ENCODE data around the gene NBAS.

The NBAS gene

DNA sequence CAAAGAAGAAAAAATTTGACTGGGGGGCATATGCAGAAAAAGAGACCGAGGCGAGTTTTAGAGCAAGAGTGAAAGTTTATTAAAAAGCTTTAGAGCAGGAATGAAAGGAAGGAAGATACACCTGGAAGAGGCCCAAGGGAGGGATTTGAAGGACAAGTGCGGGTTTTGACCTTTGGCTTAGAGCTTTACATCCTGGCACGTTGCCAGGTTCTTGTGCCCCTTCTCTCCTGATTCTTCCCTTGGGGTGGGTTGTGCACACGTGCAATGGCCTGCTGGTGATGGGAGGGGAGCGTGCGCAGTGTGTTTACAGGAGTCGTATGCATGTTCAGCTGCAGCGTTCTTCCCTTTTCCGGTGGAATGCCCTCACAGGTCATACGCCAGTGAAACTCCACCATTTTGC lies 208.8 kb downstream of the NBAS start:
- no peak overlapping the region for H2BK12ac ChIP-seq (ENCODE audit: low read length in 2 of 2)
- no peaks in the 10 kb centered on the region for H3K9me3 ChIP-seq (ENCODE audit: control insufficient read depth, low read length)
- no peak for DNase-seq
- H3K27me3 ChIP-seq (ENCODE audit: control insufficient read depth in 1 of 2, insufficient read depth in 1 of 2, low read length in 2 of 2): no peaks in the 10 kb centered on the region
- no peak overlapping the region for H2BK15ac ChIP-seq (ENCODE audit: low read depth, poor library complexity, severe bottlenecking)
- no peak overlapping the region for H3K14ac ChIP-seq (ENCODE audit: low read length in 2 of 2)
- H3K4ac ChIP-seq (ENCODE audit: low read depth in 1 of 2, low read length in 2 of 2): no peak overlapping the region
- H3K36me3 ChIP-seq (ENCODE audit: control insufficient read depth in 1 of 2, insufficient read depth in 2 of 2, low read depth in 1 of 2, low read length in 2 of 2): peaks cover 12 to 64% of the 10 kb centered on the region in 2 experiments
- H2BK5ac ChIP-seq (ENCODE audit: low read depth, low read length, poor library complexity, severe bottlenecking): no peak overlapping the region
- H2BK120ac ChIP-seq (ENCODE audit: low read depth, low read length): no peak overlapping the region
- H3K23ac ChIP-seq (ENCODE audit: low read length in 2 of 2): no peak overlapping the region
- no peak overlapping the region for H2AK5ac ChIP-seq (ENCODE audit: low read length, severe bottlenecking)
- 95% methylated on average over 11 of the region's 11 CpGs for WGBS
- no peak overlapping the region for H4K91ac ChIP-seq (ENCODE audit: low read length)
- peaks cover 8% of the 10 kb centered on the region for H3K79me1 ChIP-seq (replicated peaks; ENCODE audit: low read length, poor library complexity, severe bottlenecking)
- H3K18ac ChIP-seq (ENCODE audit: low read depth in 1 of 2, low read length in 2 of 2): no peak overlapping the region
- H3K4me1 ChIP-seq (ENCODE audit: control insufficient read depth, insufficient read depth, low read depth, low read length): no peaks in the 10 kb centered on the region
- H3K27ac ChIP-seq (ENCODE audit: low read length, poor library complexity, severe bottlenecking): no peak overlapping the region
- H4K8ac ChIP-seq (ENCODE audit: low read length): no peak overlapping the region
- H3K4me3 ChIP-seq (ENCODE audit: insufficient read depth in 1 of 2, low read depth in 1 of 2, low read length in 2 of 2): no peak overlapping the region
- H2AFZ ChIP-seq (ENCODE audit: low read depth, low read length): no peak overlapping the region
- H3K4me2 ChIP-seq (ENCODE audit: low read length, poor library complexity, severe bottlenecking): no peak overlapping the region
- H3K9ac ChIP-seq (ENCODE audit: low read length): no peak overlapping the region

DNA sequence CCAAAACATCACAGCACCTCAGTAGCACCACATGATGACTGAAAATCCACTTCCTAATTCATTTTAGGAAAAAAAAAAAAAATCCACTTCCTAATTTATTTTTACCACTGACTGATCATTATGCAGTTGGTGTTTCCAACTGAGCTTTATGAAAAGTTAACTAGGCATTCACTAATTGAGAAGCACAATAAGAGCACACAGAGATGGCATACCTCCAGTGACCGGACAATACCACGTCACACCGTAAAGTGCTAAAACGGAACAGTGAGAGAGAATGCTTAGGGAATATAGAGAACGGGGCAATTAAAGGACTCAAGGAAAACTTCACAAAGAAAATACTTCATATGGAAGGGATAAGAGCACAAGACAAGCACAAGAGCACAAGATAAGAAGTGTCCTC lies 212.5 kb downstream of the NBAS start:
- Histone ChIP-seq H2BK5ac (ENCODE audit: low read depth, low read length, poor library complexity, severe bottlenecking) (no peak overlapping the region), H3K4me3 (ENCODE audit: insufficient read depth in 1 of 2, low read depth in 1 of 2, low read length in 2 of 2) (no peak overlapping the region), H3K18ac (ENCODE audit: low read depth in 1 of 2, low read length in 2 of 2) (no peak overlapping the region), H3K14ac (ENCODE audit: low read length in 2 of 2) (no peak overlapping the region), H2AK5ac (ENCODE audit: low read length, severe bottlenecking) (no peak overlapping the region), H4K8ac (ENCODE audit: low read length) (no peak overlapping the region), H3K27ac (ENCODE audit: low read length, poor library complexity, severe bottlenecking) (no peak overlapping the region), H2BK120ac (ENCODE audit: low read depth, low read length) (no peak overlapping the region), H3K9me3 (ENCODE audit: control insufficient read depth, low read length) (peaks cover 5% of the 10 kb centered on the region), H3K36me3 (ENCODE audit: control insufficient read depth in 1 of 2, insufficient read depth in 2 of 2, low read depth in 1 of 2, low read length in 2 of 2) (peaks cover 8 to 62% of the 10 kb centered on the region in 2 experiments), H3K9ac (ENCODE audit: low read length) (no peak overlapping the region), H2AFZ (ENCODE audit: low read depth, low read length) (no peak overlapping the region), H4K91ac (ENCODE audit: low read length) (no peak overlapping the region), H3K4ac (ENCODE audit: low read depth in 1 of 2, low read length in 2 of 2) (no peak overlapping the region), H3K27me3 (ENCODE audit: control insufficient read depth in 1 of 2, insufficient read depth in 1 of 2, low read length in 2 of 2) (no peaks in the 10 kb centered on the region), H3K4me1 (ENCODE audit: control insufficient read depth, insufficient read depth, low read depth, low read length) (no peaks in the 10 kb centered on the region), H2BK12ac (ENCODE audit: low read length in 2 of 2) (no peak overlapping the region), H3K79me1 (replicated peaks; ENCODE audit: low read length, poor library complexity, severe bottlenecking) (peaks cover 10% of the 10 kb centered on the region), H3K23ac (ENCODE audit: low read length in 2 of 2) (no peak overlapping the region), H3K4me2 (ENCODE audit: low read length, poor library complexity, severe bottlenecking) (no peak overlapping the region), H2BK15ac (ENCODE audit: low read depth, poor library complexity, severe bottlenecking) (no peak overlapping the region)
- WGBS: 100% methylated on average over 4 of the region's 5 CpGs
- DNase-seq: no peak

DNA sequence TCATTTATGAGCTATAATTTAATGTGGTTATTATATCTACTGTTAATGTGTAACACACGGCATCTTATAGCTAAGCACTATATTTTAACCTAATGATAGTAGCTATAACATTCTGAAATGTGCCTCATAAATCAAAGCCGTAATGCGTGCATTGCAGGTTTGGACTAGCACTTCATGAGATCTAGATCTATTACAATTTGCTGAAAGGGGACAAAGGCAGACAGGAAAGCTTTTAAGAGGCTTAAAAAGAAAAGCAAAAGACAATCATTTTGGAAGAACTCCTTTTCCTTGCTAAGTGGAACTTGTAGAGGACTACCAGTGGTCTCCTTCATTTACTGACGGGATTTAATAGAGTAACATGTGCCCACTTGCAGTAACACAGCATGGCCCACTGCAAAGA lies 213.1 kb downstream of the NBAS start:
- H3K36me3 ChIP-seq (ENCODE audit: control insufficient read depth in 1 of 2, insufficient read depth in 2 of 2, low read depth in 1 of 2, low read length in 2 of 2): peaks cover 8 to 56% of the 10 kb centered on the region in 2 experiments
- peaks cover 8% of the 10 kb centered on the region for H3K79me1 ChIP-seq (replicated peaks; ENCODE audit: low read length, poor library complexity, severe bottlenecking)
- H4K8ac ChIP-seq (ENCODE audit: low read length): no peak overlapping the region
- no peaks in the 10 kb centered on the region for H3K4me1 ChIP-seq (ENCODE audit: control insufficient read depth, insufficient read depth, low read depth, low read length)
- H3K9ac ChIP-seq (ENCODE audit: low read length): no peak overlapping the region
- H2BK15ac ChIP-seq (ENCODE audit: low read depth, poor library complexity, severe bottlenecking): no peak overlapping the region
- H3K9me3 ChIP-seq (ENCODE audit: control insufficient read depth, low read length): peaks cover 5% of the 10 kb centered on the region
- no peak overlapping the region for H2AFZ ChIP-seq (ENCODE audit: low read depth, low read length)
- H2AK5ac ChIP-seq (ENCODE audit: low read length, severe bottlenecking): no peak overlapping the region
- no peak overlapping the region for H3K23ac ChIP-seq (ENCODE audit: low read length in 2 of 2)
- H3K27ac ChIP-seq (ENCODE audit: low read length, poor library complexity, severe bottlenecking): no peak overlapping the region
- H3K27me3 ChIP-seq (ENCODE audit: control insufficient read depth in 1 of 2, insufficient read depth in 1 of 2, low read length in 2 of 2): no peaks in the 10 kb centered on the region
- H3K4me2 ChIP-seq (ENCODE audit: low read length, poor library complexity, severe bottlenecking): no peak overlapping the region
- no peak overlapping the region for H3K4me3 ChIP-seq (ENCODE audit: insufficient read depth in 1 of 2, low read depth in 1 of 2, low read length in 2 of 2)
- no peak overlapping the region for H3K4ac ChIP-seq (ENCODE audit: low read depth in 1 of 2, low read length in 2 of 2)
- no peak overlapping the region for H2BK120ac ChIP-seq (ENCODE audit: low read depth, low read length)
- WGBS: 95% methylated on average over 3 of the region's 4 CpGs
- H2BK12ac ChIP-seq (ENCODE audit: low read length in 2 of 2): no peak overlapping the region
- H3K14ac ChIP-seq (ENCODE audit: low read length in 2 of 2): no peak overlapping the region
- DNase-seq: no peak
- H4K91ac ChIP-seq (ENCODE audit: low read length): no peak overlapping the region
- H3K18ac ChIP-seq (ENCODE audit: low read depth in 1 of 2, low read length in 2 of 2): no peak overlapping the region
- no peak overlapping the region for H2BK5ac ChIP-seq (ENCODE audit: low read depth, low read length, poor library complexity, severe bottlenecking)

DNA sequence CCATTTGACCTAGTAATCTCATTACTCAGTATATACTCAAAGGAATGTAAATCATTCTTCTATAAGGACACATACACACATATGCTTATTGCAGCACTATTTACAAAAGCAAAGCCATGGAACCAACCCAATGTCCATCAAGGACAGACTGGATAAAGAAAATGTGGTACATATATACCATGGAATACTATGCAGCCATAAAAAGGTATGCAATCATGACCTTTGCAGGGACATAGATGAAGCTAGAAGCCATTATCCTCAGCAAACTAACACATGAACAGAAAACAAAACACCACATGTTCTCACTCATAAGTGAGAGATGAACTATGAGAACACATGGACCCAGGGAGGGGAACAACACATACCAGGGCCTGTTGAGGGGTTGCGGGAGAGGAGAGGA lies 214.5 kb downstream of the NBAS start:
- no peaks in the 10 kb centered on the region for H3K4me1 ChIP-seq (ENCODE audit: control insufficient read depth, insufficient read depth, low read depth, low read length)
- no peak overlapping the region for H2BK120ac ChIP-seq (ENCODE audit: low read depth, low read length)
- H3K27me3 ChIP-seq (ENCODE audit: control insufficient read depth in 1 of 2, insufficient read depth in 1 of 2, low read length in 2 of 2): no peaks in the 10 kb centered on the region
- no peak overlapping the region for H4K91ac ChIP-seq (ENCODE audit: low read length)
- H3K4me3 ChIP-seq (ENCODE audit: insufficient read depth in 1 of 2, low read depth in 1 of 2, low read length in 2 of 2): no peak overlapping the region
- no peak overlapping the region for H3K27ac ChIP-seq (ENCODE audit: low read length, poor library complexity, severe bottlenecking)
- no peak overlapping the region for H2AK5ac ChIP-seq (ENCODE audit: low read length, severe bottlenecking)
- H3K9me3 ChIP-seq (ENCODE audit: control insufficient read depth, low read length): peaks cover 5% of the 10 kb centered on the region
- no peak overlapping the region for H3K4ac ChIP-seq (ENCODE audit: low read depth in 1 of 2, low read length in 2 of 2)
- WGBS: 100% methylated on average over 1 of the region's 1 CpG
- H2BK5ac ChIP-seq (ENCODE audit: low read depth, low read length, poor library complexity, severe bottlenecking): no peak overlapping the region
- H3K18ac ChIP-seq (ENCODE audit: low read depth in 1 of 2, low read length in 2 of 2): no peak overlapping the region
- peaks cover 4 to 45% of the 10 kb centered on the region in 2 experiments for H3K36me3 ChIP-seq (ENCODE audit: control insufficient read depth in 1 of 2, insufficient read depth in 2 of 2, low read depth in 1 of 2, low read length in 2 of 2)
- no peak overlapping the region for H3K4me2 ChIP-seq (ENCODE audit: low read length, poor library complexity, severe bottlenecking)
- no peak overlapping the region for H3K23ac ChIP-seq (ENCODE audit: low read length in 2 of 2)
- H2AFZ ChIP-seq (ENCODE audit: low read depth, low read length): no peak overlapping the region
- DNase-seq: no peak
- no peak overlapping the region for H3K14ac ChIP-seq (ENCODE audit: low read length in 2 of 2)
- H3K9ac ChIP-seq (ENCODE audit: low read length): no peak overlapping the region
- no peak overlapping the region for H2BK12ac ChIP-seq (ENCODE audit: low read length in 2 of 2)
- H3K79me1 ChIP-seq (replicated peaks; ENCODE audit: low read length, poor library complexity, severe bottlenecking): peaks cover 8% of the 10 kb centered on the region
- no peak overlapping the region for H4K8ac ChIP-seq (ENCODE audit: low read length)
- no peak overlapping the region for H2BK15ac ChIP-seq (ENCODE audit: low read depth, poor library complexity, severe bottlenecking)
